HG03469 (cell line): ENCODE measurements around the gene SGCA.

Experiments
- ATAC-seq: cut with Tn5 transposase; IDR thresholded peaks from one replicate; pipeline ENCODE4 v1.9.1; 2021; ENCODE audit warnings: mild to moderate bottlenecking, moderate library complexity, moderate number of reproducible peaks; ENCODE audit not compliant: unreplicated experiment

The SGCA gene

DNA sequence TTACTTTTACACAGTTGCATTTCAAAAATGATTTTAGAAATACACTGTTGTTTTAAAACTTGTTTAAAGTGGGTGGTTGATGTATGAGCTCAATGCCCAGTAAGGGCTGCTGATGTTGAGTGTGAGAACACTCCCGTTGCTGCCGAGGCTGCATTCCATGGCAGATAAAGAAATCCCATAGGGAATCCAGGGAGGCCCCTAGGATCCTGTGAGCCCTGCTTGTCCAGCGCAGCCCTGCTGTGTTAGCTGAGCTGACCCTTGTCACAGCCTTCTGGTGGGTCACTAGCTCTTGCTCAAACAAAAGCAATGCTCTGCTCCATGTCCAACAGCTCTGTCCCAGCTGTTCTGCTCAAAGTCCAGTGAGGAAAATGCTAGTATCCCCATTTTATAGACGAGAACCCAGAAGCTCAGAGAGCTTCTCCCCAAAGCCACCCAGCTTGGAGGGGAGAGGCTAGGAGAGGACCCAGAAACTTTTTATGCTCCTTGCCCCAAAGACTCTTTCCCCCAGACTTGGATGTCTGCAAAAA, 54.2 kb downstream of the SGCA start:
- no peak for ATAC-seq

DNA sequence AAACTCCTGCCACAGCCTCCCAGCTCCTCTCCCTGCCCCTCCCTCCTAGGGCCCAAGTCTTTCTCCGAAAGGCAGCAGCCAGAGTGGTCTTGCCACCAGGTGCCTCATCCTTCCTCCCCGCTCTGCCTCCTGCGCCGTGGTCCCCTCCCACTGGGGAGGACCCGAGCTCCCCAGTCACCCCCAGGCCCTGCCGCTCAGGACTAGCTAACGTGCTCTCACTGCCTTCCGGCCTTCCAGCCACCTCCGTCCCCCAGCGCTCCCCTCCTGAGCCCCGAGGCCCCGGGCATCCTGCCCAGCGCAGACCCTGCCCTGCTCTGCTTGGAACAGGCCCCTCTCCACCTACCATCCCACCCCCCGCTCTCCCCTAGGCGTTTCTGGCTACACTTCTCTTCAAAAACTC, 55.0 kb downstream of the SGCA start:
- ATAC-seq = no peak

DNA sequence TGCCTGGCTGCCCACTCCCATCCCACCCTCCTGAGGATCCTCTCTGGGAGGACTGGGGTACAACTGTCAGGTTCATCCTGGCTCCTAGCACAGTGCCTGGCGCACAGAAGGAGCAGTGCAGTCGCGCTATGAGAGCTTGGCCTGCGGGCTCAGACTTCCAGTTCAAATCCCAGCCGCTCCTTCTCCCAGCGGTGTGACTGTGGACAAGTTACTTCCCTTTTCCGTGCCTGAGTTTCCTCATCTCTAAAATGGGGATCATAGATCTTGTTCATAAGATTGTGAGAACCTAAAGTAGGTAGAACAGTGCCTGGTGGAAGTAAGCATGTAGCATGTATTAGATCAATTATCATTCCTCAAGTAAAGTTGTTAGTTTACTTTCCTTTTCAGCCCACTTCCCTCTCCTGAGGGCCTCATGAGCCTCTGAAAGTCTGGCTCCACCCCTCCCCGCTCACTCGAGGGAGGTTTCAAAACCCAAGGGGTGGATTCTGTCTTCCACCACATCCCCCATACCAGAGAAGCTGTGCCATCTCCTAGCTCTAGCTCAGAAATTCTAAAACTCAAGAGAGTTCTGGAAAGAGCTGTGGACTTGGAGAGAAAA, 55.6 kb downstream of the SGCA start:
- ATAC-seq = no peak

DNA sequence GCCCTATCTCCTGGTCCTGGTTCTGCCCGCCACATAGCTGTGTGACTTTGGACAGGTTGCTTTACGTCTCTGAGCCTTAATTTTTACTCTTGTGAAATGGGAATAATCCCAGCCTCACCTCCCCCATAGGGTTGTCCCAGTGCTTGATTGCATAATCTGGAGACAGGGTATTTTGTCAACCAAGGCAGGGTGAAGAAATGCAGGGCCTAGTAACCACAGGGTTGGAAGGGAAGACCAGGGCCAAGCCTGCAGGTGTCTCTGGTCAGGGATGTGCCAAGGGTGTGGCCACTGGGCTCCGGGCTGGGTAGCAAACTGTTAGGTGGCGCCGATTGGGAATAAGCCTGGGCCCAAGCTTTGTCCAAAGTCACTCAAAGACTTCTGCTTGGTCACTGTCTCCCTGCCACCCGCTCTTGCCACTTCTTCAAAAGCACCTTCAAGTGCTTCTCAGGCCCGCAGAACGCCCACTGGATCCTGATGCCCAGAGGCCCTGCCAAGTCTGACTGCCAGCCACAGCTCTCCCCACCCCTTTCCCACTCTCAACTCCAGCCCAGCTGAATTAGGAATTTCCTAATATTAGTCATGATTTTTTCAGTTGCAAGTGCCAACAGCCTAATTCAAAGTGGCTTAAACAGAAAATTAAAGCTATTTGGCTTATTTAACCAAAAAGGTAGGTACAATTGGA, 56.2 kb downstream of the SGCA start:
- ATAC-seq = no peak

- no peak for ATAC-seq
Measured at GRCh38 chr17:50222922-50223321, 57.1 kb downstream of the SGCA start.
